ENCODE results near the gene RAB6B. TPM values are rescaled to one million over a fixed set of nuclear protein-coding genes. Genes with fewer than 3 reads are reported as not detected.

Gene RAB6B
- total RNA-seq, 1 donor = 0.72 TPM

DNA sequence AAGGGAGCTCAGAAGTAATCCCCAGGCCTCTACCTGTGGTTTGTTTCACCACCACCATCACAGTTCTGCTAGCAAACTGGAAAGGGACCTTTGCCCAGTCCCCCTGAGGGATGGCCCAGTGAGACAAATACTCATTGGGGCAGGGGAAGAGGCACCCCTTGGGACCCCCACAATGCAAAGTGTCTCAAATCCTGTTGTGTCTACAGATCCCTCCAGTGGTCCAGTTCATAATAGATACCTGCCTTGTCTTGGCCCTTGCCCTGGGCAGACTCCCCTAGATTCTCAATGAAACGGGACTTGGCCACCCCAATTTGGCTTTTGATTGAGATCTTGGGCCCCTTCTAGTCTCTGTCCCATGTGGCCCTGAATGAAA is 43.8 kb upstream of the RAB6B start:
- H3K4me3 ChIP-seq (ENCODE audit: insufficient read depth, low read length) = no peak overlapping the region
- peak; percentile 69 for DNase-seq (ENCODE audit: insufficient read length, low spot score, missing footprints)
- TF ChIP-seq, protein P1, sequence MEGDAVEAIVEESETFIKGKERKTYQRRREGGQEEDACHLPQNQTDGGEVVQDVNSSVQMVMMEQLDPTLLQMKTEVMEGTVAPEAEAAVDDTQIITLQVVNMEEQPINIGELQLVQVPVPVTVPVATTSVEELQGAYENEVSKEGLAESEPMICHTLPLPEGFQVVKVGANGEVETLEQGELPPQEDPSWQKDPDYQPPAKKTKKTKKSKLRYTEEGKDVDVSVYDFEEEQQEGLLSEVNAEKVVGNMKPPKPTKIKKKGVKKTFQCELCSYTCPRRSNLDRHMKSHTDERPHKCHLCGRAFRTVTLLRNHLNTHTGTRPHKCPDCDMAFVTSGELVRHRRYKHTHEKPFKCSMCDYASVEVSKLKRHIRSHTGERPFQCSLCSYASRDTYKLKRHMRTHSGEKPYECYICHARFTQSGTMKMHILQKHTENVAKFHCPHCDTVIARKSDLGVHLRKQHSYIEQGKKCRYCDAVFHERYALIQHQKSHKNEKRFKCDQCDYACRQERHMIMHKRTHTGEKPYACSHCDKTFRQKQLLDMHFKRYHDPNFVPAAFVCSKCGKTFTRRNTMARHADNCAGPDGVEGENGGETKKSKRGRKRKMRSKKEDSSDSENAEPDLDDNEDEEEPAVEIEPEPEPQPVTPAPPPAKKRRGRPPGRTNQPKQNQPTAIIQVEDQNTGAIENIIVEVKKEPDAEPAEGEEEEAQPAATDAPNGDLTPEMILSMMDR (IDR thresholded peaks at IDR 0.05; ENCODE audit: extremely low read depth, low read depth, low read length) = no peak
- no peak overlapping the region for H3K4me2 ChIP-seq (ENCODE audit: insufficient read depth, low read length)
- no peaks in the 10 kb centered on the region for H3K36me3 ChIP-seq (ENCODE audit: insufficient read depth, low read length)
- peaks cover 10% of the 10 kb centered on the region for H4K20me1 ChIP-seq (ENCODE audit: insufficient read depth, low read length)
- no peak overlapping the region for H2AFZ ChIP-seq (ENCODE audit: low read length)
- no peak overlapping the region for H3K27ac ChIP-seq (ENCODE audit: low read depth, low read length)
- no peaks in the 10 kb centered on the region for H3K9me3 ChIP-seq (ENCODE audit: low read depth, low read length)
- H3K4me1 ChIP-seq (ENCODE audit: insufficient read depth, low read length) = peaks cover 23% of the 10 kb centered on the region
- no peaks in the 10 kb centered on the region for H3K79me2 ChIP-seq (ENCODE audit: insufficient read depth, low read length)
- H3K27me3 ChIP-seq (ENCODE audit: insufficient read depth, low read length) = peaks cover 50% of the 10 kb centered on the region

DNA sequence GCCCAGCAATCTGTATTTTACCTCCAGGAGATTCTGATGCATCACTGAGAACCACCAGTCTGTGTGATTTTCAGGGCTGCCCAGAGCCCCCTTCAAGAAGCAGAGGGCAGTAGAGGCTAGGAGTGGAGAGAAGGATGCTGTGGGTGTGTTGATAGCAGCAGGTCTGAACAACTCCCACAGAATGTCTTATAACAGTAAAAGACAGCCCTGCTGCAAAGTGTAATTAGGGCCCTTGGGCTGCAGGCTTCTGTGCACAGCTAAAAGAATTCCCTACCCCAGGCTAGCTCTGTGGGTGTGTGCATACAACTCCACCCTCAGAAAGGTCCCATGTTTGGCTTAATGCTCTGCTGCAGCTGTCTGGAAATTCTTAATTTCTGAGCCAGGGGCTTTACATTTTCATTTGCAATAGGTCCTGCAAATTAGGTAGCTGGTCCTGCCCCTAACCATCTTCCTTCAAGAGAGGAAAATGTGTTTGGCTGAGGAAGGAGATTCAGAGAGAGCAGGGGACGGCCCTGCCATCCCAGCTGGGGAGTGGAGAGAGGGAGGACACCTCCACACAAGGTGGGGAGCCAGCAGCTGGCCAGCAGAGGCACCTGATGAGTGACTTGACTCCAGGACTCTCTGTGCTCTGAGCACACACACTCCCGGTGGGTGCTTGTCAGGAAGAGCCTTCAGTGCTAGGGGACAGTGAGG is 43.2 kb upstream of the RAB6B start:
- Histone ChIP-seq H3K4me1 (ENCODE audit: insufficient read depth, low read length) (peaks cover 17% of the 10 kb centered on the region), H3K9me3 (ENCODE audit: low read depth, low read length) (no peaks in the 10 kb centered on the region), H3K4me3 (ENCODE audit: insufficient read depth, low read length) (no peak overlapping the region), H2AFZ (ENCODE audit: low read length) (no peak overlapping the region), H4K20me1 (ENCODE audit: insufficient read depth, low read length) (peaks cover 6% of the 10 kb centered on the region), H3K4me2 (ENCODE audit: insufficient read depth, low read length) (no peak overlapping the region), H3K36me3 (ENCODE audit: insufficient read depth, low read length) (no peaks in the 10 kb centered on the region), H3K27me3 (ENCODE audit: insufficient read depth, low read length) (peaks cover 50% of the 10 kb centered on the region), H3K27ac (ENCODE audit: low read depth, low read length) (no peak overlapping the region), H3K79me2 (ENCODE audit: insufficient read depth, low read length) (no peaks in the 10 kb centered on the region)
- no peak for DNase-seq (ENCODE audit: insufficient read length, low spot score, missing footprints)
- TF ChIP-seq, protein P1 (IDR thresholded peaks at IDR 0.05; ENCODE audit: extremely low read depth, low read depth, low read length) = peak; percentile 25

DNA sequence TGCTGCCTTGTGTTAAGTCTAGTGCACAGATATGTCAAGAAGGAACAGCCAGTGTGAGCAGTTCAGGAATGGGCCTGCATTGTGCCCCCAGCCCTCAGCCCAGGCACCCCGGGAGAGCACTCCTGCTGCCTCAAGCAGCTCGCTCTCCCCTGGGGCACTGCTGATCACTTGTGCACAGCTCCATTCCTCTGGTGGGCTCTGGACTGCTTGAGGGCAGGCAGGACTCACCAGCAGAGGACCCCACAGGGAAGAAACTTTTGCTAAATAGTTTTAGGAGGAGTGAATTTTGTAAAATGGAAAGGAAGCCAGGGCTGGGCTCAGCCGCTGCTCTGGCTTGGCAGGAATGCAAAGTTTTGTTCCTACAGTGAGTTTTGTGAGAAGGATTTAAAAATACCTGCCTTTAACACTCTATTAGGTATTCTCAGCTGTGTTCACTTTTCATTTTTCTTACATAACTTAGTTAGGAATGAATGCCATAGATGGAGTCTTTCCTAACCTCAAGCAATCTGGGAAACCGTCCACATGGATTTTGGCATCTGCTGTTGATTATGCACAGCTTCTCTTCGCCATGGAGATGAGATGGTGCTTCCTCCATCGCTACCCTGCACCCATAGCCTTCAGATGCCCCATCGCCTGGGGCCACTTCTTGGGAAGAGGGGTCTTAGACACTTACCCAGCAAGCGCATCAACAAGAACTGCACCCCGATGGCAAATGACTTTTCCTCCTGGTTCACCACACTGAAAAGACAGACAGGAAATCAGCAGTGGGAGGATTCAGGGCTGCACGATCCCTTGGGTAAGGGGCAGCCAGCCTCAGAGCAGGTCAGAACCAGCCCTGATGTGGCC is 42.3 kb upstream of the RAB6B start:
- Histone ChIP-seq H3K4me2 (ENCODE audit: insufficient read depth, low read length) (no peak overlapping the region), H4K20me1 (ENCODE audit: insufficient read depth, low read length) (peaks cover 2% of the 10 kb centered on the region), H3K36me3 (ENCODE audit: insufficient read depth, low read length) (no peaks in the 10 kb centered on the region), H3K27ac (ENCODE audit: low read depth, low read length) (no peak overlapping the region), H3K4me1 (ENCODE audit: insufficient read depth, low read length) (peaks cover 8% of the 10 kb centered on the region), H3K79me2 (ENCODE audit: insufficient read depth, low read length) (no peaks in the 10 kb centered on the region), H3K9me3 (ENCODE audit: low read depth, low read length) (no peaks in the 10 kb centered on the region), H3K27me3 (ENCODE audit: insufficient read depth, low read length) (peaks cover 50% of the 10 kb centered on the region), H2AFZ (ENCODE audit: low read length) (no peak overlapping the region), H3K4me3 (ENCODE audit: insufficient read depth, low read length) (no peak overlapping the region)
- TF ChIP-seq, protein P1 (IDR thresholded peaks at IDR 0.05; ENCODE audit: extremely low read depth, low read depth, low read length) = no peak
- DNase-seq (ENCODE audit: insufficient read length, low spot score, missing footprints) = peak; percentile 43

DNA sequence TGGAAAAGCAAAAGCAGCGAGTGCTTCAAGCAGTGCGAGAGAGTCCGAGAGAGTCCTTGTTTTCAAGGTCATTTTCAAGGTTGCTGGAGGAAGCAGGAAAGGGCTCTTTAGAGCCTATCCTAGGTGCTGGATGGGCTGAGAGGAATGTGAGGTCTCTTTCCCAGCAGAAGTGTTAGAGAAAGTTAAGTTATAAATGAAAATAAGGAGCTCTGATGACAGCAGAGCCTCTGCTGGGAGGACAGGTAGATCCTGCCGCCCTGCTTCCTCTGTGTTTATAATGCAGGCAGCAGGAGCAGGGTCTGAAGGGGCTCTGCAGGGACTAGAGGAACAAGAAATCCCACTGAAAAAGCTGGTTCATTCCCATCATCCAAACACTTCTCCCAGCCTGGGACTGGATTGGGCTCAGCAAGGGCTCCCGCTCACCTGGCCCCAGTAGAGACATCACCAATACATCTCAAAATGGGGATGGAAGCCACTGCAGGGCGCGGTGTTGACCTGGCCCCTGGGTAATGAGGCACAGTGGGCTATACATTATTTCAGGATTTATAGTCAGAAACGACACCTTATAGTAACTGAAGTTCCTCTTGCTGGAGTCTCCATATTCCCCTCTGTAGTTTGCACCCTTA is 41.5 kb upstream of the RAB6B start:
- no peak overlapping the region for H3K4me3 ChIP-seq (ENCODE audit: insufficient read depth, low read length)
- H3K9me3 ChIP-seq (ENCODE audit: low read depth, low read length) = no peaks in the 10 kb centered on the region
- TF ChIP-seq, protein P1 (IDR thresholded peaks at IDR 0.05; ENCODE audit: extremely low read depth, low read depth, low read length) = no peak
- no peaks in the 10 kb centered on the region for H3K79me2 ChIP-seq (ENCODE audit: insufficient read depth, low read length)
- H3K27ac ChIP-seq (ENCODE audit: low read depth, low read length) = no peak overlapping the region
- no peak overlapping the region for H2AFZ ChIP-seq (ENCODE audit: low read length)
- H3K36me3 ChIP-seq (ENCODE audit: insufficient read depth, low read length) = no peaks in the 10 kb centered on the region
- H4K20me1 ChIP-seq (ENCODE audit: insufficient read depth, low read length) = peaks cover 2% of the 10 kb centered on the region
- H3K4me1 ChIP-seq (ENCODE audit: insufficient read depth, low read length) = peaks cover 7% of the 10 kb centered on the region
- peaks cover 48% of the 10 kb centered on the region for H3K27me3 ChIP-seq (ENCODE audit: insufficient read depth, low read length)
- H3K4me2 ChIP-seq (ENCODE audit: insufficient read depth, low read length) = no peak overlapping the region
- DNase-seq (ENCODE audit: insufficient read length, low spot score, missing footprints) = peak; percentile 42

Measured in osteoblast (primary cell).